ENCODE data around the gene FAM156B.
"Not testable (repeated sequence)": the region's sequence is repeated elsewhere in the genome, so short reads cannot be mapped to it uniquely, and the experiment has no call there.

DNA sequence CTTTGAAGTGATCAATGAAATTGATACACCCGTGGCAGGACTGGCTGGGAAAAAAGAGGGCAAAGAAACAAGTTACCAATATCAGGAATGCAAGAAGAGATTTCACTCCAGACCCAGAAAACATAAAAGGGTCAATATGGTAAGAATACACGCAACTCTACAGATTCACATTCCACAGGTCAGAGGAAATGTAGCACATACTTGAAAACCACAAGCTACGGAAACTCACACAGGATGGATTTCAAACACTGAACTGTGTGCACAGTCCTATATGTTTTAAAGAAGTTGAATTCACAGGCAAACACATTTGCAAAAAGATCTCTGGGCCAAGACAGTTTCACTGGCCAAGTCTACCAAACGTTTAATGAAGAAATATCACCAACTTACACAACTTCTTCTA is 52.2 kb downstream of the FAM156B start:
- TF ChIP-seq, protein P1, sequence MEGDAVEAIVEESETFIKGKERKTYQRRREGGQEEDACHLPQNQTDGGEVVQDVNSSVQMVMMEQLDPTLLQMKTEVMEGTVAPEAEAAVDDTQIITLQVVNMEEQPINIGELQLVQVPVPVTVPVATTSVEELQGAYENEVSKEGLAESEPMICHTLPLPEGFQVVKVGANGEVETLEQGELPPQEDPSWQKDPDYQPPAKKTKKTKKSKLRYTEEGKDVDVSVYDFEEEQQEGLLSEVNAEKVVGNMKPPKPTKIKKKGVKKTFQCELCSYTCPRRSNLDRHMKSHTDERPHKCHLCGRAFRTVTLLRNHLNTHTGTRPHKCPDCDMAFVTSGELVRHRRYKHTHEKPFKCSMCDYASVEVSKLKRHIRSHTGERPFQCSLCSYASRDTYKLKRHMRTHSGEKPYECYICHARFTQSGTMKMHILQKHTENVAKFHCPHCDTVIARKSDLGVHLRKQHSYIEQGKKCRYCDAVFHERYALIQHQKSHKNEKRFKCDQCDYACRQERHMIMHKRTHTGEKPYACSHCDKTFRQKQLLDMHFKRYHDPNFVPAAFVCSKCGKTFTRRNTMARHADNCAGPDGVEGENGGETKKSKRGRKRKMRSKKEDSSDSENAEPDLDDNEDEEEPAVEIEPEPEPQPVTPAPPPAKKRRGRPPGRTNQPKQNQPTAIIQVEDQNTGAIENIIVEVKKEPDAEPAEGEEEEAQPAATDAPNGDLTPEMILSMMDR (IDR thresholded peaks at IDR 0.05), result not testable (repeated sequence)
- TF ChIP-seq EP300 (IDR thresholded peaks at IDR 0.05), result not testable (repeated sequence)
